ENCODE results near the gene EBF3.

Gene EBF3

DNA sequence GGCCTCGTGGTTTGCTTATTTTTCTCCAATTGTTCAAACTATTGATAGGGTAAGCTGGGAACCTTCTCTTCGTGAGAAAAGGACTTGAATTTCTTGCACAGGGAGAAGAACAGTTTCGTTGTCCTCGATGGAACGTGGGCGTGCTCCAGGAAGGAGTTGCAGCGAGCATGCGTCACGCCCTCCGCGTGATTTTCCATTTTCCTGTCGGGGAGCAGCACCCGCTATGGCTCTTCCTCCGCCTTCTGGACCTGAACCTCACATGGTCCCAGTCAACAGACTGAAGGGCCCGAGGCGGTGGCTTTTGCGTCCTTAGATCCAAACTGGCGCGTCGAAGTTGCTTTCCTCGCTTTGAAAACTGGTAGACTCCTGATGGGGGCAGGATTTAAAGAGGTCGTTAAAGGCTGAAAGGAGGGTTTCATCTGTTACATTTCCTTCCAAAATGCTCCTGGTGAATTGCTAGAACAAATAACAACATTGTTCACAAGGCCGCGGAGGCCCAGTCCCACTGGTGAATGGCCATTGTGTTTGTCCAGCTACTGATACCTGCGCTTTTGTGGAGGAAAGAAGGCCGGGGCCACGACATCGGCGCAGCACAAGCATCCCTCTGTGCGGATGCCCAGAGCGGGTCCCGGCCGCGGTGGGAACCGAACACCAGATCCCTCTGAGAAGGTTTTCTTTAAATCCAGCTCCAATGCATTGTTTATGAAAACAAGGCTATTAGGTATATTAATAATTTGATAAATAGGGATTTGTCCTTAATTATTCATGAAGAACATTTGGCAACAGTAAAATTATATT, 75.9 kb downstream of the EBF3 start:
- DNase-seq, result no peak

DNA sequence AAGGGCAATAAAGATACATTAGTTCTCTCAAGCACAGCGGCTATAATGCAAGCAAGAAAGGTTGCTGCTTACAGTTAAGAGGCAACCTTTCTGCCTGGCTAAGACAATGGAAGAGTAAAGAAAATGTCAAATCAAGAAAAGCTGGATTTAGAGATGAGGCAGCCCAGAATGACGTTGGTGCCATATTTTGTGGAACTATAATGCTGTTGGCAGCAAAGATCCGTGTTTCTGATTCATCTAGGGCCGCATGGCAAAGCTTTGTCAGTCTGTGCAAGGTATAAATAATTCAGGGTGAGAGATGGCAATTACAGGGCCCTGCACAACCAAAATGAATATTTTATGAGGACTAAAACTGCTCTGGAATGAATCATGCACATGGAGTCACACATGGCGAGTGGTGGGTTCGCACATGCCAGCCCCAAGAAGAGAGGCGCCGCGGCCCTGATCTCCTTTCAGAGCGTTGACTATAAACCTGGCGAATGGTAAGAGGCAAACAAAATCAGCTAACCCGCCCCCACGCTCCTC, 76.6 kb downstream of the EBF3 start:
- no peak for DNase-seq

DNA sequence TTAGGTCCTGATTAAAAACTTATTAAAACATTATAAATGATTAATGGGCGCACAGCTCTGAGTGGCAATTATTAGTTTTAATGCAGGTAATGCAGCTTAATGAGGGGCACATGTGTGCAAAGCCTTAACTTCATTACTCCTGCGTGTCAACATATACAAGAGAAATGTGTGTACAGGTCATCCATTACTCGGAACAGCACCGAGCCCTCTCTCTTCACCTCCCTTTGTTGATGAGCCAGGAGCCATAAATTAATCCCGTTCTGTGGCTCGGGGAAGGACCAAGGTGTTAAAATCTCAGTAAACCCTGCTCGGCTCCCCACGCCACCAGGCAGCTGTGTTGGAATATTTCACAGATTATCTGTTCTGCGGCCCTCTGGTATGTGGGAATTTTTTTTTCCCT, 77.8 kb downstream of the EBF3 start:
- DNase-seq, result no peak

DNA sequence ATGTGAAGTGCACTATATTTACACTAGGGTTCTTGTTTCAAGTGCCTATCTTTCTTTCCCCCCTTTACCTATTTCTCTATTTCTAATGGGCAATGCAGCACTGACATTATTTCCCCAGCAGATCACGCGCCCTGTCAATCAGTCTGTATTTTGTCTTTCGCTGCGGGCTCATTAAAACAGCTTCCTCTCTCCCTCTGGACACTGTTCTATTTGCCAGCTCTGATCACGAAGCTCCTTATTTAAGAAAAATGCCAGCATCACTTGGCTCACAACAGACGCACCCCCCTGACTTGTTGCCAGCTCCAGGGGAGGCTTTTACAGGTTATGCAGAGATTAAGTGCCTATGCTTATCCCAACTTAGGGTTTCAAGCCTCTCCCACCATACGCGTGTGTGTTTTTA, 78.5 kb downstream of the EBF3 start:
- DNase-seq, result no peak

DNA sequence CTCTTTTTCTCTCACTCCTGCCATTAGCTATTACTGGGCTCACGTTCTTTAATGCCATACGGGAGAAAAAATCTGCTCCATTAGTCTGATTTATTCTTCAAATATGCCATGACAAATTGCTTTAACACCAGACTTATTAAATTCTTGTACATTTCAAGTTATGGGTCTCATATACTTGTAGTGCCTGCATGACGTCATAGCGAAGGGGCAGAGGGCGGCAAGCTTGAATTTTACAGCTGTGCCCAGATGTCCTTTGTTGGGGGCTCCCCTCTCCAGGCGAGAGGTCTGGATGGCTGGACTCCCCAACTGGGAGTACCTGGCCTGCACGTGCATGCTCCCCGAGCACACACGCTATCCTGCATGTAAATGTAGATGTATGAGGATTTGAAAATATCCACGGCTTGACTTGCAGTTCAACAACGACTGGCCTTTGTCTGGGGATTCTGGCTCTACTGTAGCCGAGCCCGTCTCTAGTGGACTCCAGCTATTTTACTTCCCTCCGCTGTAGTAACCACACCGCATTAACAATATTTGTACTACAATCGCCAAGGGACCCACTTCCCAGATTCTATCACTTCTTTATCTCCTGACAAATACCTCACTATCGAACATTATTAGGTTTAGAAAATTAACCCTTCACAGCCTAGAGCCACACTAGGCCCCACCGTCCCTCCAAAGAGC, 79.5 kb downstream of the EBF3 start:
- no peak for DNase-seq

DNA sequence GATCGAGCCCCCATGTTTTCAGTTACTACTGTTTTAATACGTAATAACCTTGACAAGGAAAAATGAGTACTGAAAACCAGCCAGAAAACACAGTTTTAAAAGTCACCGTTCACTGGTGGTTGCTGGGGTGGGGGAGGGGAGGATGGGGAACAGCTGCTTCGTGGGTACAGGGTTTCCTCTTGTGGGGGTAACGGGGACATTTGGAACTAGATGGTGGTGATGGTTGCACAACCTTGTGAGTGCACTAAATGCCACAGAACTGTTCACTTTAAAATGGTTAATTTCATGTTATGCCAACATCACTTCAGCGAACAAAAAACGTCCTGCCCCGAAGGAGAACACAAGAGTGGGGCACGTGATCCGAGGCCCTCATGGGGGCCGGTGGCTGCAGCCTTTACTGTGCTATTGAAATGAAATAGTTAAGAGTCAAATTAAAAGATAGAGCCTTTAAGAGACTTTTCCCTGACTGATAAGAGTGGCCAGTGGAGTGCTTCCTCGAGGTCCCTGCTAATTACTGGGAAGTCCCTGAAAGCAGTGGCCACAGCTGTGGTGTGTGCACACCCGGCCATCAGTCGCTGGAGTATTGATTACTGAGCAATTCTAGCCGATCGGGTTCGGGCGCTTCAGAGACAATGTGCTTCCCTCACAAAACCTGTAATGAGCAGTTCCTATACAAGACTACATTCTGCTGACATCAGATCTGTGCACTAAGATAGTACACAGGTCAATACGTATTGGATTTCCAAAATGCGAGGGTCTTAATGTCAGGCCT, 80.3 kb downstream of the EBF3 start:
- no peak for DNase-seq

DNA sequence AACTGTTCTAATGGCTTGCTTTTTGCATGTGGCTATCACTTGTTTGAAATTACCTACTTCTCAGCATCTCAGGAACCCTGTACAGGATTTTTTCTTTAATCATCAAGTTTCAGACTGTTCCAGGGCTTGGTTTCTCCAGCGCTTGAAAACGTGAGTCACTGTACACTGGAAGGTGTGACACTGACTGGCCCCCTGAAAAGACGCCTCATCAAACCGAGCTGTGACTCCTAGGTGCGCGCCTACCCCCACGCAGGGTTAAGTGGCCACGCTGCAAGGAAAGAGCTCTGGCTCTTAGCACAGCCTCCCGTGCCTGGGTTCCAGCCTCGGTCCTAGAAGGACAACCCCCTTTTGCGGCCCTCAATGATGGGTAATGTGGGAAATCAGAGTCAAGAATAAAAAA, 81.0 kb downstream of the EBF3 start:
- DNase-seq, result no peak

DNA sequence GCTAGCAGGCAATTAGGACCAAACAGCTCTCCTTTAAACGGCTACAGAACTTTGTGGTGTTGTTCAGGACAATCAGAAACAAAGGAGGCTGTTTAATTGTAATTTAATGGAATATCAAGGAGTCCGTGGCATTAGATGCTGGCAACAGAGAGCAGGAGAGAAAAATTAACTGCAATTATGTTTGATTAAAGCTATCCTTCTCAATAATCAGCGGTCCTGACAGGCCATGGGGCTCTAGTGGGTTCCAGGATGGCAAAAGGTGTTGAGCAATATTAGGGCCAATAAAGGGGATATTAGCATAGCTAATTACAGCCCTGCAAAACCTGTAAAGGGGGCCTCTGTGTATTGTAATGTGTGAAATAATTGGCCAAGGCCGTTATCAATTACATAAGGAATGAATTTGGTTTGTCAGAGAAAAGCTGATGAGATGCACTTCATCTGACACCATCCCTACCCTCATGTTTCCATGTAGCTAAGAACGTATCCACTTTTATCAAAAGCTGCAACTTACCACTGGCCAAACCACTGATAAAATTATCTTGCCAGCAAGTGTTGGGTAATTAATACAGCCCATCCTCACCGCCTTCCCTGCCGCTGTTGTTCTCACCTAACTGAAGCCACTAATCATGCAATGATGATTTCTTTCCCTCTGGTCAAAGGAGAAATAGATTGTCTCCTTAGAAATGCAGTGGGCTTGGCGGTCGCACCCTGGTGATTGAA, 81.6 kb downstream of the EBF3 start:
- DNase-seq, result no peak

DNA sequence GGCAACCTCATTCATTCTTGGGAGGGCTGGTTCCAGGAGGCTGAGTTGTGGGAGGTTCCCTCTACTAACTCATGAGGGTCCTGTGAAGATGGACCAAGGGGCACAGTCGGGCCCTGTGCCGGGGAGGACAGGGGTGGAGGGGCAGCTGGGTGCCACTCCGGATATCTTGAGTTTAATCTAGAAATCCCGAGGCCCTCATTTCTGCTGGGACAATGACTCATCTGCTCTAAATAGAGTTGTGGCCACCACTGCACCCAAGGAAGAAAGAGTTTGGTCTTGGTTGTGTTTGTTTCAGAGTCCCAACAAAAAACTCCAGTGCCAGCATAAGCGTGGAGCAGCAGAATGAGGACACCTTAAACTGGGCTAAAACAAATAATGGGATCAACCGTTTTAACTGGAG, 82.4 kb downstream of the EBF3 start:
- DNase-seq, result no peak

DNA sequence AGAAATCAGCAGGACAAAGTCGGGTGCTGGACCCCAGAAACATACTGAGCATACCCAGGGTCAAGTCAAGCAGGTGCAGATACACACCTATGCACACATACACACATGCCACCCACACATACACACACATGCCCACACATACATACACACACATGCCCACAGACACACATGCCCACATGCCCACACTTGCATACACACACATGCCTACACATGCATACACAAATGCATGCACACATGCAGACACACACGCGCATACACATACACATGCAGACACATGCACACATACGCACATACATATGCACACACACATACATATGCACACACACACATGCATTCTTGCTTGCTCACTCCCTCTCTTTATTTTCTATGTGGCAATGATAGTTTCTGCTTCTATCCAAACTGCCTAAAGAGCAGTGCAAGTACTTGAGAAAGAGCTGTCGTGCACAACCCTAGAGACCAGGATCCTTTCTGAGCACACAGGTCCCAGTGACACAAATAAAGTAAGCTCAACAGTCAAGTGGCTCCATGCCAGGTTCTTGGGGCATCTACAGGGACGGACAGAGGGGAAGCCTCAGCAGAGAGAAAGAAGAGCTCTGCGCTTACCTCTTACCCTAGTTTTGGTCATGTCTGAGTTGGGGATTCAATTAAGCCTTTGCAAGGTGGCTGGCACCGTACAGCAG, 83.7 kb downstream of the EBF3 start:
- DNase-seq, result no peak

DNA sequence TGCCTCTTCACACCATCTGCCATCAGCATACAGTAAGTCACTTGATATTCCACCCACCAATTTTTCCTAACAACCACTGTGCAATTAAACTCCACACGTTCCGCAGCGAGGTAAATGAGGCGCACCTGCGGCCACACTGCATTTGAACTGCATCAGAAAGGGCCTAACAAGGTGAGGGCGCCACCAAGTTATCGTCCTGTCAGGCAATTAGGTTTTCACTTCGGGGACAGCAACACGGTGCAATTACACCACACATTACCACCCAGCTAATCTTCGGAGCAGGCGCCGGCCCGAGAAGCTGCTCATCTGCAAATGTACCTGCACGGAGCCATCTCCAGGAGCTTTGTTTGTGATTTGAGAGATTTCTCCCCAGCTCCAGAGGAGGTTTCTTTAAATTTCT, 84.4 kb downstream of the EBF3 start:
- no peak for DNase-seq

DNA sequence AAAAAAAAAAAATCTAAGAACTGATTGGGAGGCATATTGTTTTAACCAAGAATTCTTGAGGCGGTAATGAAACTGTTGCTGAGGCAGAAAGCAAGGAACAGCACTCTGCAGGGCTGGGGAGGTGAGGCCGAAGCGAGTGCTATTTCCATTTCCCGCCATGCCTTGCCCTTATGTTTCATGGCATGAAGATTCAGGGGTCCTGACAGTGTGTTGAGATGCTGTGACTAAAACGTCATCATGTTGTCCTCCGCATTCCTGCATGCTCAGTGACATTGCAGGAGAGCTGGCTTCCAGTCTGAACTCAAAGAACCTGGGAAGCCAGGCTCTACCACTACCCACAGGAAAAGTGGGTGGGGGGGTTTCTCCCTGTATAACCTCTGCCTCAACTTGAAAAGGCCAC, 85.2 kb downstream of the EBF3 start:
- DNase-seq, result no peak

DNA sequence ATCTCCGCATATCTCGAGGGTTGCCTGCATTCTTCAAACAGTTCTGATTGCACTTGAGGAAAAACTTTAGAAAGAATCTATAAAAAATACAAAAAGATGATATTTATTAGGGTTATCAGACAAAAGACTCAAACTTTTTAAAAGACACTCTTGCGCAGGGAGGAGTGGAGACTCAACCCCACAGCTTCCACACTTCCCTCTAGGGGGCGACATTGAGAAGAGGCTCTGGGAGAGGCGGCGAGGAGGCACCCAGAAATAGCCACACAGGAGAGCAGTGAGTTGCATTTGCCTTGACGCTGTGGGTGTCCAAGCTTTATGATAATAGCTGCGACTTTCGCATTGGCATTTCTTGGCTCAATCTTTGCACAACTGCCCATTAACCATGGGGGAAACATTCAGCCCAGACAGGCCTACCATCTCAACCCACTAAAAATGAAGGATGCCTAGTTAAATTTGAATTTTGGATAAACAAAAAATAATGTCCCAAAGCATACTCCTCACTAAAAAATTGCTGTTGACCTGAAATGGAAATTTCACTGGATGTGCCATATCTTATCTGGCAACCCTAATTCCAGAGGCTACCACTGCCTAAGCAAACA, 86.2 kb downstream of the EBF3 start:
- no peak for DNase-seq

DNA sequence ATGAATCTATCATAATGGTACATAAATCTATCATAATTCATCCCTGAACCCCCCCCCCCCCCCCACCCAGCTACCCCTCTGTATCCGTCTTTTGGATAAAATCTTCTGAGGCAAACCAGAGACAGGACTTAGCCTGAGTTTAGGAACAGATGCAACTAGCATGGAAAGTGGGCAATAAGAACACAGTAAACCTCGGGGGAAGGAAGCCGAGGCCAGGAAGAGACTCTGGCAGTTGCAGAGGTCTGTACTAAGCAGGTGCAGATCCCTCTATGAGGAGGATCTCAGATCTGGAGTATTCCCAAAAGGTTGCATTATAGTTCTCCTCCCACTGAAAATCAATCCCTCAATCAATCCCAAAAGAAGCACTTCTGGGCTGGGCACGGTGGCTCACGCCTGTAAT, 87.2 kb downstream of the EBF3 start:
- DNase-seq, result no peak

DNA sequence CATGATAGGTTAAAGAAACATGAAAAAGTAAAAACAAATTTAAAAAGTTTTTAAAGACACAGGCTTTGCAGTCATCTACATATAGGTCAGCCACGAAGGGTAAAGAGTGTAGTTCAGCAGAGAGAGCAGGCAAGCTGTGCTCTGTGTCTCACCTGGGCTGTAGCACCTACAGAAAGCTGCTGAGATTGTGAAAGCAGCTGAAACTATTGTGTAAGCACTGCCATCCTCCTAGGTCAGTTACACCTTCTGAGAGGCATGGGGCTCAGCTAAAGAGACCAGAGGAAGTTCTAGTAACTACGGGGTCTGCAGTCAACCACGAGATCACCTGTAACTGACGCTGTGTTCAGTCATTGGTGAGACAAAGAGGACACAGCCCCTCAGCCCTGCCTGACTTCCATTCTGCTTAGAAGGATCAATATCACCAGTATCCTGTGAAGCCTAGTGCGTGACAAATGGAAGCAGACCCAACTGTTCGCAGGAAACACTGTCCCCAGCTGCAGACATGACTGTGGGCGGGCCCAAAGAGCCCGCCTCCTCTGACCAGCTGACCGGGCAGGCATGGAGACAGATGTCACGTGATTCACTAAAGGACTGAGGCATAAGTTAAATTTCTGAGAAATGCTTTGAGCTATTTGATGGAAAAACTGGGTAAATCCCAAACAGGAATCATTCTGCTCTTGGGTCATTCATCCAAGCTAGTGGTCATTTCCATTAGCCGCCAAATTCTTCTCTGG, 87.9 kb downstream of the EBF3 start:
- DNase-seq, result no peak

DNA sequence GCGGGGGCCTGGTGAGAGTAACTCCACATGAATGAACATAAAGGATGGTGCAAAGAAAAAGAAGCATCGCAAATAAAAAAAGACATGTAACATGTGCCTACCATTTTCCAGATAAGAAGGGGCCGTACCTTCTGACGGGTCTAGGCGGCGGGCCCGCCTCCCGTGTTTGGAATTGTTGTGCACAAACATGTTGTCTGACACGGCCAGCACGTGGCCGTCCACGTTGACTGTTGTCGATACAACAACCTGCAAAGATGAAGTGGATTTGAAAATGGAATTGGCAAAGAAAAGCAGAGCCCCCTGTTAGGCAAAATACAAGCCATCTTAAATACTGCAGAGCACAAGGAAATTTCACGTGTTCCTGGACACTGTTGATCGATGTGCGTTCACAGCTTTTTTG, 90.7 kb downstream of the EBF3 start:
- no peak for DNase-seq

DNA sequence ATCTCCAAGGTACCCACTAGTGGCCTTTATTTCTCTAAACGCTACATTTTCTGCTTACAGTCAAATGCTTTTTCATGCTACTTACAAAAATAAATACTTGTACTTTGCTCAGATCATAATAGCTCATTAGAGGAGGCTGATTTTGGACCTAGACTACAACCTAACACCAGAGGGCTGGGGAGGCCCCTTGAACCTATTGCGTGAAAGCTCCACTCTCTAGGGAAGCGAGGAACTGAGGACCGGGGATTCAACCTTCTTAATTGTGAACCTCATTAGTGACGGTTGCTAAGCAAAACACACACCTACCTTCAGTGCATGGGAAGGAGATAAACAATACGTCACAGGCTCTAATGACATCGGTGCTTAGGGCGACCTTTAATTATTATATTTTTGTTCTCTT, 92.1 kb downstream of the EBF3 start:
- no peak for DNase-seq

DNA sequence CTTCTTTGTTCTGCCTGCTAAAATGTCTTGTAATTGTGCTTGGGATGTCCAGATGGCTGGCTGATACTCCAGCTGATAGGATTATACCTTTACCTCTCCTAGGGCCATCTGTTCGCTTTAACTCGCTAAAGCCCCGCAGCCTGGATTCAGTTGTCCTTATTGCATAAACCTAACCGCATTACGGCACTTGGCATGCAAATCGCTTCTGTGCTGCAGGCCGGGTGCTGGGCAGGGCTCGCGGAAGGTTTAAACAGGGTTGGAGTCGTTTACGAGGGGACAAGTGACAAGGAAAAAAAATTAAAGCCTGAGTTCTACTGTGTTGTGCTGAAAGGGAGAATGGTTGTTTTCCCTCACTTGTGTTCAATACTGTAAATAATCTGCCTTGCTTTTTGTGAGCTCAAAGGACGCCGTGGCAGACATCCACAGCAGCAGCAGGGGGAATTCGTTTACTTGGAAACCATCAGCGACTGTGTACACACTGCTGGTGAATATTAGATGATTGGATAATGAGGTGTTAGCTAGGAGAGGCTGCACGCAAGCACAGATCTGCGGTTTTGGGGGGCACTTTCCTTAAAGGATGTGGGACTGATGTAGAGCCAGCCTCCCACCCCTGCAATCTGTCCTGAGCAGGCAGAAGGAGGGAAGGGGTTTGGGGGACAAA, 93.0 kb downstream of the EBF3 start:
- DNase-seq, result no peak

DNA sequence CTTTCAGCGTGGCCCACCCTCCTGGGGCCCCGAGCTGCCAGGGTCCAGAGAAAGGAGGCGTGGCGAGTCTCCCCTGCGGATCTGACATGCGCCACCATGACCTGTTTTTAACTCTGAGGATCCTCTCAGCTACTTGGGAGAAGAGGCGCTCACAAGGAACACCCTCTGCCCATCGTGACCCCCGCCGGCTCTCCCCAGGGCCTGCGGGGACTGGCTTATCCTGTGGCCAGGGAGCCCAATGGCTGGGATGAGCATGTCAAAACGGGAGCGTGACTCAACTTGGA, 93.7 kb downstream of the EBF3 start:
- no peak for DNase-seq

DNA sequence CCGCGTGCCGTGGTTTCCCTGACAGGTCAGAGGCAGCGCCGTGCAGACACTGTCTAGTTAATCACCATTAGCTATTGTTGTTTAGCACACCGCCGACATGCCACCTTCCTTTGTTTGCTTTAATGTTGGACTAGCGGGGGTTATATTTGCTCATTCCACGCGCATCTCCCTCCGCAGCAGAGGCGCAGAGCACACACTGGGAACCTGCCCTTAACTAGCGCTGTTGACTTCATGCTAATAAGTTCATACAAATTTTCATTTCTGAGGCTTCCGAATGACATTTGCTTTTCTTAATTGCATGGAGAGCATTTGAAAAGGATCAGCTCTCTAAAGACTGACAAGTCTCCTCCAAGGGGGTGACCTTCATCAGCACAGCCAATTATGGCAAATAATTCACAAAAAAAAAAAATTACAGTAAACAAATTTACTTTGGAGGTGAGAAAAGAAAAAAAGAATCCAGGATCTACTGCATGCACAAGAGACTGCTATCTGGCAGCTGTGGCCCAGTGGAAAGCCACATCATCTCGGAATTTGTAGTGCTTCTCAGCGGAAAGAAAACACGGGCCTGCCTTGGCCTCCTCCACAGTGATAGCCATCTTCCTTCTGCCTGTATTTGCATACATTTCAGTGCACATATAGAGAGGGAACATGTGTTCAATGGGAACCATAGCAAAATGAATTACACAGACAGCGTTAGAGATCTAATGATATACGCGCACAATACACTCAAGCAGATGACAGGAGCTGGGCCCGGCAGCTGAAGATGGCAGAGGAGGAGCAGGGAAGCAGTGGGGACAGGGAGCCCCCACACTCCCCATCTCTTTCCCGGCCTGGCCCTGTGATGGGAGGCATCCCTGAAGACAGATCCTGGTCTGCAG, 94.2 kb downstream of the EBF3 start:
- no peak for DNase-seq
